HG02571 (cell line): ENCODE results near the gene ADGRL1.
"Not testable (repeated sequence)": the region's sequence is repeated elsewhere in the genome, so short reads cannot be mapped to it uniquely, and the experiment has no call there.

Experiments
- ATAC-seq: cut with Tn5 transposase; IDR thresholded peaks from one replicate; pipeline ENCODE4 v1.9.1; 2021; ENCODE audit warnings: mild to moderate bottlenecking, moderate library complexity; ENCODE audit not compliant: unreplicated experiment

ADGRL1 gene

GRCh38 chr19:14164082-14164481 lies 41.9 kb downstream of the ADGRL1 start:
- no peak for ATAC-seq

- ATAC-seq: no peak
Measured at GRCh38 chr19:14162871-14163297, 43.1 kb downstream of the ADGRL1 start.

- ATAC-seq: no peak
Measured at GRCh38 chr19:14161305-14161704, 44.7 kb downstream of the ADGRL1 start.

GRCh38 chr19:14160017-14160703 lies 45.8 kb downstream of the ADGRL1 start:
- ATAC-seq: no peak

GRCh38 chr19:14159059-14159458 lies 46.9 kb downstream of the ADGRL1 start:
- no peak for ATAC-seq

- no peak for ATAC-seq
Measured at GRCh38 chr19:14158276-14159023, 47.5 kb downstream of the ADGRL1 start.

- ATAC-seq: no peak
Measured at GRCh38 chr19:14156971-14157717, 48.8 kb downstream of the ADGRL1 start.

GRCh38 chr19:14156122-14156521 lies 49.8 kb downstream of the ADGRL1 start:
- no peak for ATAC-seq

- ATAC-seq: no peak
Measured at GRCh38 chr19:14155371-14155770, 50.6 kb downstream of the ADGRL1 start.

DNA sequence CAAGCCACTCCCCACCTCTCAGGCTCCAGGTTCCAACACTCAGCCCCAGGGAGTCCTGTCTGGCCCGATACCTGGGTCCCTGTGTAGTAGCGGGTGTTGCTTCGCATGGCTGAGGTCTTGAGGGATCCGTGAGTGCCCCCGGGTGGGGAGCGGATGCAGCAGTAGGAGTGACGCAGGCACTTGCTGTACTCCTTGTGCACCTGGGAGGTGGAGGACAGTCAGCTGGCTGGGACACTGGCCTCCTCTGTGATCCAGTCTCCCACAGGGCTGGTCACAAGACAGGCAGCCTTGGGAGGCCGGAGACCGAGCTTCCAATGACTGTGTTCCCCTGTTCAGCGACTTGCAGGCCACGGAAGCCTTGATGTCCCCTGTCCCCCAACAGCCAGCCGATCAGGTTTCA lies 53.3 kb downstream of the ADGRL1 start:
- ATAC-seq: no peak

DNA sequence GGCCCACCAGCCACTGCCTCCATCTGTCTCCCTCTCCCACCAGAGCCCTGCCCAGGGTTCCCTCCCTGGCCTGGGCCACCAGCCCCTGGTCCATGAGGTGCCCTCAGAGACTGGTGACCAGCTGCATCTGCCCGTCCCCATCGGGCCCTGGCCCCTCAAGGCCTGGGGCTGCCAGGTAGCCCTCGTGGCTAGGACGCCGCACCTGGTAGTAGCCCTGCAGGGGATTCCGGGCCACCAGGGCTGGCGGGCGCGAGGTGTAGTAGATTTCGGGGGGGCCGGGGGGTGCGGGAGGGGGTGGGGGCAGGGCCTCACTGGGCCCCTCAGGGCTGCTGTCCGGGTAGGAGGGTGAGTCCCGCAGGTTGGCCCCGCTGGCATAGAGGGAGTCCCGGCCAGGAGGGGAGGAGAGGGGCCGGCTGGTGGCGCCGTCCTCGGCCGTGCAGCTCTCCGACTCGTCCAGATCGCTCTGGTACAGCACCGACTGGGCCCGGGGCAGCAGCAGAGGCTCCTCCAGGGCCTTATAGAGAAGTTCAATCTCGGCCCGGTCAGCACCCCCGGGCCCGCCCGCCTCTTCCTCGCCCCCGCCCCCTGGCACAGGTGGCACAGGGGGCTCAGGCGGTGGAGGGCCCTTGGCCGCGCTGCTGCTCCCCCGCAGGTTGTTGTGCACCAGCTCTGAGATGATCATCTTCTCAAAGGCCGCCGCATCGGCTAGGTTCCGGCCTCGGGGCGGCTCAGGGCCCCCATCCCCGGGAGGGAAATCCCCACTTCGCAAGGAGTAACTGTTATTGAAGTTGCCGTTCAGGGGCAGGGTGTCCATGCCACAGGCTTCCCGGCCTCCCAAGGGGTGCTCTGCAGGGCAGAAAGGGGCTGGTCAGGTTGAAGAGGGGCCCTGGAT lies 55.0 kb downstream of the ADGRL1 start:
- ATAC-seq: no peak

DNA sequence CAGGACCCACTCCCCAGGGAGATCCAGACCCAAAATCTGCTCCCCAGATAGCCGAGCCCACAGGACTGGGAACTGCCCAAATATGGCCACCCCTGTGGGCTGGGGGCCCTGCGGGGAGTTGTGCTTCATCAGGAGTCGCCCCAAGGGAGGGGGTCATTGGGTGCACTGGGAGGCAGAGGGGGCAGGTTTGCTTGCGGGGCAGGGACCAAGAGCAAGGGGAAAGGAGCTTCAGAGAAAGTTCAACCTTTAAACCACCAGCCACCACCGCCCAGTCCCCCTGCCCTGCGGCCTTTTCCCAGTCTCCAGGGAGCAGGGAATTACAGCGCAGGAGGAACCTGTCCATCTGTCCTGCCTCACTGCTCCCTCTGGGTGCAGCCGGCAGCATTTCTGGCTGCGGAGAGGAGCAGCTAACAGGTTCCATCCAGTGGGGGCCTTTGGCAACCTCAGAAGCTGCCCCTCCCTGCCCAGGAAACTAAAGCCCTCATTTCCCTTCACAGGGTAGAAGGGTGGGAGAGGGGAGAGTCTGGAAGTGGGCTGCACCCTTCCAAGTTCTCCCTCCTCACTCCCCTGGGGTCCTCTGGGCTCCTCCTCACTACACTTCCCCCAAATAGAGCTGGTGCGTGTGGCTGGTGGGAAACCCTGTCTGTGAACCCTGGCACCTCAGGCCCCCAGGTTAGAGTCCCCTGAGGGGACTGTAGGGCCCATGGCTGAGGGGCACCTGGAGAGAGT lies 55.8 kb downstream of the ADGRL1 start:
- ATAC-seq: no peak

DNA sequence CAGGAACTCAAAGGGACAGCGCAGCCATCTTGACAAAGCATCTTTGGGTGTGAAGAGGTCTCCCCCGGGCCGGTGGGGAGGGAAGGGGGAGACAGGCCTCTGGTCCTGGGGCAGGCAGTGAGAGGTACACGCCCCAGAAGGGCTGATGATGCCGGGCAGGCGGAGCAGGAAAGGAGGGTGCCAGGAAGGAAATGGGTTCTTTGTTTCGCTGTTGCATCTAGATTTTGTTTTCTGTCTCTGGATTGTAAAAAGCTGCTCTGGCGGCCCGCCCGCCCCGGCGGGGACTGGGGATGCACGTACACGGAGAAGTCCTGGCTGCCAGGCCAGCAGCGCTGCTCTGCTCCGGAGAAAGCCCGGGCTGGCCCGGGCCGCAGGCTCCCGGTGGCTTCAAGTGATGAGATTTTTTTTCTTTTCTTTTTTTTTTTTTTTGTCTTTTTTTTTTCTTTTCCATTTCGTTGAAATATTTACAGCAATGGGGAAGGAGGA lies 56.4 kb downstream of the ADGRL1 start:
- no peak for ATAC-seq

GRCh38 chr19:14148751-14149410 lies 57.1 kb downstream of the ADGRL1 start:
- no peak for ATAC-seq

DNA sequence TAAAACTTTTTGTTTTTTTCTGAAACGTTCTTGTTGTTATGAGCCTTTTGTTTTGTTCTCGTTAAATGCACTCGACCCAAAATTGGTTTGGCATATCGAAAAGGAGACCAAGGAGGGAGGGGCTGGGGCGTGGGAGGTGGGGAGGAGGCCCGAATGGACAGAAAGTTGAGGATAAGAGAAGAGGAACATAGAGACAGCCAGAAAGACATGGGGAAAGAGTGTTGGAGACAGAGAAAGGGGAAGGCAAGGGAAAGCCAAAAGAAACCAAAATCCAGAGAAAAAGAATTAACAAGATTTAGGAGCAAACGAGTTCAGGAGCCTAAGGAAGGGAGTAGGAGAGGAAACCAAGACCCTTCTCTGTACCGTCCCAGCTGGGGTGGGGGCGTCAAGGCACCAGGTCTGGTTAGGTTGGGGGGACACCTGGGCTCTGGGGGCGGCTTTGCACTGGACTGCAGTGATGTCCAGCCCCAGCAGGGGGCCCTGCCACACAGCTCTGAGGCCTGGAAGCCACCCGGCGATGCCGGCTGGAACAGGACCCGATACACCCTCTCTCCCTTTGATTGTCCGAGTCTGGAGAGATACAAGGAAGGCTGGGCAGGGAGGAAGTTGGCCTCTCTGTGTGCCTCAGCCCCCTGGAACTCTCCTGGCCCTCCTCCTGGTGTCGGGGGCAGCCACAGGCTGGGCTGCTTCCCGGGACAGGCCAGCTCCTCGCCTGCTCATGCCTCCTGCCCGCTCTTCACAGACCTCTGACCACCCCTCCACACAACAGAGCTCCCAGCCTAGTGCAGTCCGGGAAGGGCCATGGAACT lies 58.0 kb downstream of the ADGRL1 start:
- ATAC-seq: no peak

GRCh38 chr19:14146789-14147216 lies 59.2 kb downstream of the ADGRL1 start:
- no peak for ATAC-seq

- ATAC-seq: not testable (repeated sequence)
Measured at GRCh38 chr19:14146169-14146568, 59.8 kb downstream of the ADGRL1 start.

DNA sequence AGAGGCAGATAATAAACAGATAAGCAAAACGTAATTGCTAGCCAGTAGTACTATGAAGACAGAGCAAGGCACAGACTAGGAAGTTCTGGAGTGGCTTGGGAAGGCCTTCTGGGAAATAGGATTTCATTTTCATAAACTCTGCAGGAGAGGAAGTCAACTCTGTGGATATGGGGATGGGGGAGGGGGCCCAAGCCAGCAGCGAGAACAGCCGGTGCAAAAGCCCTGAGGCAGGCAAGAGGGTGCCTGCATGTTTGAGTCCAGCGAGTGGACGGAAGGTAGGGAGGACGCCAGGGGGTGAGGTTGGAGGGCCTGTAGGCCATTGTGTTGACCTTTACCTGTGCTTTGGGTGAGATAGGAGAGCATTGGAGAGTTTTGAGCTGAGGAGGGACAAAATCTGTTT lies 60.6 kb downstream of the ADGRL1 start:
- no peak for ATAC-seq
